Posterior cingulate gyrus (tissue), 11 donors: ENCODE results near the gene TCP11.
"Not testable (repeated sequence)": the region's sequence is repeated elsewhere in the genome, so short reads cannot be mapped to it uniquely, and the experiment has no call there.

Experiments
- DNase-seq, 10 donors: peaks; one replicate each; pipeline versions ENCODE4 v3.0.0 to v3.0.0-alpha.2; 2020 to 2021; ENCODE audit warnings: mixed read lengths in 3 of 10
- intact Hi-C: fragments of 100-400 bp; cut with DNase I; formaldehyde crosslinking; loops from one replicate; pipeline ENCODE4 v1.15.1; 2023

TCP11 gene

DNA sequence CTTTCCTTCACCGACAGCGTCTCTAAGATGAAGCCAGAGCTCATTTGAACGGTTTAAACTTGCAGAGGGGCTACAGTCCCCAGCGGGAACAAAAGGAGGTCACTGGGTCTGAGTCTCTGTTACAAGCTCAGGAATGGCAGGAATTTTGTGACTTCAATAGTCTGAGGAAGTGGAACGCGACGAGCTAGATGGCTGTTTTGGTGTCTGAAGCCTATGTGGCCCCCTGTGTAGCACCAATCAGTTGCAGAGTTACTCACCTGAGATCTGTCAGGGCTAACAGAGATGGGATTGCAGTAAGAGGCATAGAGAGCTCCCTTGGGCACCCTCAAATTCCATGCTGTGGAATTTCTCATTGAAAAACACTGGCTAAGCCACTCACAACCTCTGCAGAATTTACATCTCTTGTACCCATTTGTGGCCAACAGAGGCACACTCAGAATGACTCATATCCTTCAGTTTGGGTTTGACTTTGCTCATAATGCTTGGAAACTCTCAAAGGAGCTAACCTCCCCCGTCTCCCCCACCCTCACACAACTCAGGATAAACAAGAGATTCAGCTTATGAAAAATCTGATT lies 7.1 kb upstream of the TCP11 start:
- no peak for DNase-seq
- intact Hi-C loops, result loop anchor here (10.0 kb wide), 1 partner anchor 263 kb away; the partner anchor contains the start of genes ANKS1A and TAF11

GRCh38 chr6:35147486-35147885 lies 6.3 kb upstream of the TCP11 start:
- DNase-seq, result no peak
- intact Hi-C loops, result loop anchor here (2.0 to 10.0 kb wide), 2 partner anchors 57 to 263 kb away; partner anchors contain the start of genes ANKS1A and TAF11

- DNase-seq, result no peak
- intact Hi-C loops, result loop anchor here (2.0 to 10.0 kb wide), 2 partner anchors 58 to 262 kb away; partner anchors contain the start of genes ANKS1A and TAF11
These were observed 5.9 kb upstream of the TCP11 start for GRCh38 chr6:35147026-35147425.

DNA sequence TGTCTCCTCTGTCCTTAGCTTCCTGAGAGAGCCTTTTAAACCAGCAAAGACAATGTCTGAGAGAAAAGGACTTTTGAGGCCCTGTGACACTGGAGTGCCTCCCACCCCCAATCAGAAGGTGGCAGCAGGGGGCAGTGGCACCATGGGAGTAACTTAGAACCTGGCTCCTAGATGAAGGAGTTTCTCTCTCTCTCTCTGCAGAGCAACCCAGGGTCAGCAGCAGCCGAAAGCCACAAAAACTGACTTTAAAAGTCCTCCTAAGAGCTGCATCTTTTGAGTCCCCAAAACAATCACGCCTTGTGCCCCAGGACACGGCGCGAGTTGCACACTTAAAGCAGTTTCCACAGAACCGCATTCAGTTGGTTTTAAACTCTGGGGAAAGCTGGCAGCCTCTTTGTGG lies 5.3 kb upstream of the TCP11 start:
- intact Hi-C loops, result loop anchor here (1.0 to 10.0 kb wide), 3 partner anchors 58 to 262 kb away; partner anchors contain the start of genes ANKS1A and TAF11
- peak in 6 of 10 donors; percentile 40 to 94 (median 61) for DNase-seq

DNA sequence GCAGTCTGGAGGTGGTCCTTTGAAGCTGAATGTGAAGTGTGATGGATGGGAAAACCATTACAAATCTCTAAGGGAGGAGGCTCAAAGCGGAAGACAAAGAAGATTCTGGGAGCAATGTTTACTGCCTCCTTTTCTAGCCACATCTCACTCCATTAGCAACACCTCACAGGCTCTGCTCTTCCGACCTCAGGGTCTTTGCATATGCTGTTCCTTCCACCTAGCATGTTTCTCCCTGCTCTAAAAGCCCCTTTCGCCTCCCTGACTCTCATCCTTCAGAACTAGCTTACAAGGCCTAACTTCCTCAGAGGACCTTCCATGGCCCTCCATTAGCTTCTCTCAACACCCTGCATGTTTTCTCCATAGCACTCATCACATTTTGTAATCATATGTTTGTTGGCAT lies 4.6 kb upstream of the TCP11 start:
- no peak for DNase-seq
- intact Hi-C loops, result loop anchor here (1.0 to 10.0 kb wide), 3 partner anchors 59 to 261 kb away; partner anchors contain the start of genes ANKS1A and TAF11

- intact Hi-C loops, result loop anchor here (10.0 kb wide), 1 partner anchor 258 kb away; the partner anchor contains the start of genes ANKS1A and TAF11
- no peak for DNase-seq
These were observed 1.7 kb upstream of the TCP11 start for GRCh38 chr6:35142588-35143569.

GRCh38 chr6:35140639-35141006 lies 516 bp downstream of the TCP11 start:
- intact Hi-C loops, result loop anchor here (1.0 to 10.0 kb wide), 2 partner anchors 154 to 256 kb away; partner anchors contain the start of genes ANKS1A and TAF11

DNA sequence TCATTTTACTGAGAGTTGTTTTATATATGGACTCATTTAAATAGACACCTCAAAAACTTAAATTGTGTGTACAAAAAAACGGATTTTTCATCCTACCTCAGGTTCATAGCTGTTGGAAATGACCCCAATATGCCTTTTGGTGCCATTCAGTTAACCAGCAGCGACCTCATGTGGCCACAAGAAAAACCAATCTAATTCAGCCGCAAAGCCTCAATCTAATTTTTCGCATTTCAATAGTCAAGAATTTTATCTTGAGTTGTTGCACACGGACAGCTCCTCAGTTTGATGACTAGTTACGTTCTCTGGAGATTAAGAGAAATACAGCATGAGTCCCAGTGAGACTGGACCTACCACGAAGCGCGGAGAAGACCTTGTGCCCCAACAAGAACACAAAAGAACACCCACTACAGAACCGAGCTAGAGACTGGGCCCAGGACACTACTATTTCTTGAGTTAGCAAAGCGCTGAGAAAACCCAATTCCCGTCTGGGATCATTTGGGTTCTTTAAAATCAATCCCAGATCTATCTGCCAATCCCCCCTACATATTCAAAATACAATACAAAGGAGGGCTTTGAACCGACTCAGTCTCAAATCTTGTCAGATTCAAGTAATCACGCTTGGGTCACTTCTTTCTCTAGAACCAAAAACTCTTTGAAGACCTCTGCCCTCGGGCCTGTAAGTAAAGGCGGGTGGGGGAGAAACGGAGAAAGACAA lies 1.1 kb downstream of the TCP11 start:
- peak in 6 of 10 donors; percentile 24 to 89 (median 56) for DNase-seq
- intact Hi-C loops, result loop anchor here (1.0 to 10.0 kb wide), 2 partner anchors 154 to 255 kb away; partner anchors contain the start of genes ANKS1A and TAF11

More at GRCh38 chr6:35140639-35141006, 516 bp downstream of the TCP11 start:
- DNase-seq, result no peak

DNA sequence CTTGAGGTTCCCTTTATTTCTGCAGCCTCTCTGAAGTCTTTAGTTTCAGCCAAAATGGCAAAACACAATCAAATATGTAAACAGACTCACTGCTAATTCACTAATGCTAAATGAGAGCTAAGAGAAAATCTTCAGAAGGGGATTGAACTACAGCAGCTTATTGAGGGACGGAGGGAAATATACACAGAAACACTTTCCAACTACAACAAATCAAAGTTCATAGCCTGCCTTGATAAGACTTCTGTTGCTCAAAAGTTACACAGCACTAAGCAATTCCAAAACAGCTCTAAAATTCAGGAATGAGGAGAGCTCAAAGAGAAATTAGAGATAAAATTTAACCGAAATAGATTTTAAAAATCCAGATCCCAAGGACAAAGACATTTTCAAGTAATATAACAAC lies 1.7 kb downstream of the TCP11 start:
- DNase-seq, result no peak
- intact Hi-C loops, result no loop called here

DNA sequence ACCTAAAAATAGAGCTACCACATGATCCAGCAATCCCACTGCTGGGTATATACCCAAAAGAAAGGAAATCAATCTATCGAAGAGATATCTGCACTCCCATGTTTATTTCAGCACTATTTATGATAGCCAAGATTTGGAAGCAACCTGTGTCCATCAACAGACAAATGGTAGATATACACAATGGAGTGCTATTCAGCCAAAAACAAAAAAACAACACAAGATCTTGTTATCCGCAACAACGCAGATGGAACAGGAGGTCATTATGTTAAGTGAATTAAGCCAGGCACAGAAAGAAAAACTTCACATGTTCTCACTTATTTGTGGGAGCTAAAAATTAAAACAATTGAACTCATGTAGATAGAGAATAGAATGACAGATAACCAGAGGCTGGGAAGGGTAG lies 2.9 kb downstream of the TCP11 start:
- DNase-seq, intact Hi-C loops: not testable (repeated sequence)

- DNase-seq, result no peak
- intact Hi-C loops, result no loop called here
These were observed 5.0 kb downstream of the TCP11 start for GRCh38 chr6:35136185-35136584.

DNA sequence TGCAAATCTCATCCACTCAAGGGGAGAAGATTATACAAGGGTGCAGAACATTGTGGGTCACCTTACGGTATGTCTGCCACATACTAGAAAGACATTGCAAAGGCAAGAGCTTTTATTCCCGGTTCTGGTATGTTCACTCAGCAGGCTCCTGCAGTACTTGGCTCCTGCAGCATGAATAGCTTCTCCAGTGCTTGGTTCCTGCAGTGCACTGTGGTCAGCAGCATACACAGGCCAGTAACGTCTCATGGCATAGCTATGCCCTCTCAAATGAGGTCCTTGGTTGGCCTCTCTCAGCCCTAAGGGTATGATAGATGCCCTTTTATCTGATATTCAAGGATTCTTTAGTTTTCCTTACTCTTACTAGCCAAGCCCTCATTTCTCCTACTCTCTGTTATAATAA lies 12.6 kb downstream of the TCP11 start:
- no peak for DNase-seq
- intact Hi-C loops, result no loop called here

DNA sequence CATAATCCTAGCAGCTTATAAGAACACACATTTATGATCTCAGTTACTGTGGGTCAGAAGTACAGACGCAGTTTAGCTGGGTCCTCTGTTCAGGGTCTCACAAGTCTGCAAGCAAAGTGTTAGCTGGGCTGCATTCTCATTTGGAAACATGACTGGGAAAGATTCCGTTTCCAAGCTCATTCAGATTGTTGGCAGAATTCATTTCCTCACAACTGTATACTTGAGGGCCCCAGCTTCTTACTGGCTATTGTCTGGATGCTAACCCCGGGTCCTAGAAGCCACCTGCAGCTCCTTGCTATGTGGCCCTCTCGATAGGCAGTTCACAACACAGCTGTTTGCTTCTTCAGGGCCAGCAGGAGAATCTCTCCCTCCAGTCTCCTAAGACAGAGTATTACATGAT lies 13.1 kb downstream of the TCP11 start:
- no peak for DNase-seq
- intact Hi-C loops, result no loop called here

GRCh38 chr6:35124356-35124755 lies 16.8 kb downstream of the TCP11 start:
- DNase-seq, result no peak
- intact Hi-C loops, result no loop called here

DNA sequence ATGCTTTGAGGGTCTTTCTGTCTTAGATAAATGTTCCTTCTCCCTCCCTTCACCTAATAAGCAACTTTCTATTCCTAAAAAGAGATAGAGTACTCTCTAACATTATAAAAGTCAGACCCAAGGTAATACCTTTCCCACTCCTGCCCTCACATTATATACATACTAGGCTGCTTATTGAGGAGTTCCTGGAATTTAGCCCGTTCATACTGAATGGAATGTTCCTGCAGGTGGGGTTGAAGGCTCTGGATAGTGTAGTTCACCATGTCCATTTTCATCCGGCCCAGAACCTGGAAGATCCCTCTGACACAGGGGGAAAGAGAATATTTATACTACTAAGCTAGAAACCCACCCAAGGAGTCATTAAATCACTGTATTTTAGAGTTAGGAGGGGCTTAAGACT lies 20.4 kb downstream of the TCP11 start:
- intact Hi-C loops, result no loop called here

DNA sequence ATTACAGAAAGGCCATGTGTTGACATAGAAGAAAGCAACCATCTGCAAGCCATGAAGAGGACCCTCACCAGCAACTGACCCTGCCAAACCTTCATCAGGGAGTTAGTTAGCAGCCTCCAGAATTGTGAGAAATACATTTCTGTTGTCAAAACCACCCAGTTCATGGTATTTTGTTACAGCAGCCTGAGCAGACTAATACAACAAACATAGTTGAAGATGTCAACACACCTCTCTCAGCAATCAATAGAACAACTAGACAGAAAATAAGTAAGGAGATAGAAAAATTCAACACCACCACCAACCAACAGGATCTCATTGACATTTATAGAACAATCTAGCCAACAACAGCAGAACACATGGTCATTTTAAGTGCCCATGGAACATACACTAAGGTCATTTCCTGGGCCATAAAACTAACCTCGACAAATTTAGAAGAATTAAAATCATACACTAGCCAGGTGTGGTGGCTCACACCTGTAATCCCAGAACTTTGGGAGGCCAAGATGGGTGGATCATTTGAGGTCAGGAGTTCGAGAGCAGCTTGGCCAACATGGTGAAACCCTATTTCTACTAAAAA lies 32.7 kb downstream of the TCP11 start:
- intact Hi-C loops, result no loop called here
- DNase-seq, result no peak

More for the DNA sequence above, 20.4 kb downstream of the TCP11 start:
- DNase-seq, result no peak

- DNase-seq, result not testable (repeated sequence)
These were observed 33.4 kb downstream of the TCP11 start for GRCh38 chr6:35107761-35108160.

DNA sequence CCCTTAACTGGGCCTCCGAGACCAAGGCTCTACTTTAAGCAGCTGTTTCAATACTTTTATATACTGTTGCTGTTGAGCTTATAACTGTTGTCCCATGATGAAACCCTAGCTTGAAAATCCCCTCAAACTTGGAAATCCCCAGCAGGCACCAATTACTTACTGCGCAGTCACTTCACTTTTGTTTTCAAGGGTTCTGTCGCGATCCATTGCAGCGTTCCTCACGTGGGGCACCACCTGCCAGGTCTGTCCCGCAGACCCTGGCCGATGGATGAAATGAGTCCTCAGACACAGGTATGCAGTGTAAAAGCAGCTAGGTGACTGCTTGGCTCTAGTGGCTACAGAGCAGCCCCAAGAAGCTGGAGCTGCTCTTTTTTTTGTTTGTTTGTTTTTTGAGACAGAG lies 33.9 kb downstream of the TCP11 start:
- intact Hi-C loops, DNase-seq: not testable (repeated sequence)

More at GRCh38 chr6:35107761-35108160, 33.4 kb downstream of the TCP11 start:
- intact Hi-C loops, result not testable (repeated sequence)

- intact Hi-C loops, DNase-seq: not testable (repeated sequence)
These were observed 35.1 kb downstream of the TCP11 start for GRCh38 chr6:35106061-35106460.

DNA sequence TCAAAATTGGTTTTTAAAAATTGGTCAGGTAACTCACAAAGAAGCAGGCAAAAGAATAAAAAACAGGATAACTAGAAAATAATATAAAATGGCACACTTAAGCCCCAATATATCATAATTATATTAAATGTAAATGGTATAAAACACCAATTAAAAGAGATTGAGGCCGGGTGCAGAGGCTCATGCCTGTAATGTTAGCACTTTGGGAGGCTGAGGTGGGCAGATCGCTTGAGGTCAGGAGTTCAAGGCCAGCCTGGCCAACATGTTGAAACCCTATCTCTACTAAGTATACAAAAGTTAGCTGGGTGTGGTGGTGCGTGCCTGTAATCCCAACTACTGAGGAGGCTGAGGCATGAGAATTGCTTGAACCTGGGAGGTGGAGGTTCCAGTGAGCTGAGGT lies 36.1 kb downstream of the TCP11 start:
- intact Hi-C loops, result no loop called here
- DNase-seq, result no peak
